SK-N-SH treated with all-trans-retinoic acid at 6 μM for 48 hours (cell line): ENCODE data around the gene PRELID1.

Experiments
- ARNTL ChIP-seq: fragments of 450-650 bp; formaldehyde crosslinking; IDR thresholded peaks from 2 replicates; pipeline ENCODE4 v1.5.0; 2020; ENCODE audit warnings: low read depth, mild to moderate bottlenecking, moderate library complexity, borderline replicate concordance
- BACH2 ChIP-seq: fragments of 250-450 bp; sonication (Bioruptor Pico); IDR thresholded peaks from 2 replicates; pipeline ENCODE4 v1.9.0; 2021; ENCODE audit warnings: mild to moderate bottlenecking, borderline replicate concordance
- CREB5 ChIP-seq: fragments of 250-450 bp; sonication (Bioruptor Pico); IDR thresholded peaks from 2 replicates; pipeline ENCODE4 v1.5.1; 2020; ENCODE audit warnings: low read depth, mild to moderate bottlenecking, moderate library complexity
- OSR1 ChIP-seq: fragments of 250-450 bp; sonication (Bioruptor Pico); IDR thresholded peaks from 2 replicates; pipeline ENCODE4 v1.8.0; 2022; ENCODE audit warnings: moderate library complexity, mild to moderate bottlenecking, inconsistent platforms
- PATZ1 ChIP-seq: fragments of 250-450 bp; sonication (Bioruptor Pico); IDR thresholded peaks from 2 replicates; pipeline ENCODE4 v1.8.0; 2020; ENCODE audit warnings: mild to moderate bottlenecking, moderate library complexity, borderline replicate concordance
- PPARA ChIP-seq: fragments of 250-450 bp; sonication (Bioruptor Pico); IDR thresholded peaks from 2 replicates; pipeline ENCODE4 v1.5.0; 2020; ENCODE audit warnings: mild to moderate bottlenecking, borderline replicate concordance
- RARB ChIP-seq: fragments of 250-450 bp; sonication (Bioruptor Pico); IDR thresholded peaks from 2 replicates; pipeline ENCODE4 v1.8.0; 2021; ENCODE audit warnings: mild to moderate bottlenecking, moderate library complexity
- SNAI2 ChIP-seq: fragments of 250-450 bp; sonication (Bioruptor Pico); IDR thresholded peaks from 2 replicates; pipeline ENCODE4 v1.5.0; 2020; ENCODE audit warnings: mild to moderate bottlenecking, moderate library complexity
- ZNF8 ChIP-seq: fragments of 450-650 bp; formaldehyde crosslinking; IDR thresholded peaks from 2 replicates; pipeline ENCODE4 v1.5.0; 2020; ENCODE audit warnings: mild to moderate bottlenecking, moderate library complexity

GRCh38 chr5:177295924-177296323 lies 7.7 kb upstream of the PRELID1 start:
- TF ChIP-seq PPARA (CRISPR knock-in tag) (no peak), RARB (CRISPR knock-in tag) (no peak), OSR1 (CRISPR knock-in tag) (no peak), SNAI2 (no peak), CREB5 (CRISPR knock-in tag) (no peak), BACH2 (CRISPR knock-in tag) (no peak), PATZ1 (CRISPR knock-in tag) (no peak), ARNTL (CRISPR knock-in tag) (no peak), ZNF8 (CRISPR knock-in tag) (no peak)
